ENCODE data around the gene OLA1.

The OLA1 gene

GRCh38 chr2:174180726-174181236 lies 67.6 kb downstream of the OLA1 start:
- Mint-ChIP-seq H3K4me1 (peaks cover 14% of the 10 kb centered on the region), H3K36me3 (peaks cover 18% of the 10 kb centered on the region), H3K4me3 (no peak overlapping the region), H3K27ac (no peak overlapping the region), H3K9me3 (peaks cover 1% of the 10 kb centered on the region), H3K27me3 (no peaks in the 10 kb centered on the region)
- ATAC-seq (ENCODE audit: low read depth): no peak
- no peak for DNase-seq (ENCODE audit: low spot score in 2 of 2)

GRCh38 chr2:174180165-174180724 lies 68.1 kb downstream of the OLA1 start:
- no peak for DNase-seq (ENCODE audit: low spot score in 2 of 2)
- Mint-ChIP-seq H3K27ac (no peak overlapping the region), H3K27me3 (no peaks in the 10 kb centered on the region), H3K9me3 (peaks cover 4% of the 10 kb centered on the region), H3K4me3 (no peak overlapping the region), H3K36me3 (peaks cover 20% of the 10 kb centered on the region), H3K4me1 (peaks cover 14% of the 10 kb centered on the region)
- ATAC-seq (ENCODE audit: low read depth): no peak

GRCh38 chr2:174177316-174177890 lies 70.9 kb downstream of the OLA1 start:
- peaks cover 6% of the 10 kb centered on the region for H3K4me1 Mint-ChIP-seq
- peaks cover 34% of the 10 kb centered on the region for H3K36me3 Mint-ChIP-seq
- H3K4me3 Mint-ChIP-seq: no peak overlapping the region
- ATAC-seq (ENCODE audit: low read depth): no peak
- no peaks in the 10 kb centered on the region for H3K27me3 Mint-ChIP-seq
- no peak for DNase-seq (ENCODE audit: low spot score in 2 of 2)
- no peak overlapping the region for H3K27ac Mint-ChIP-seq
- peaks cover 12% of the 10 kb centered on the region for H3K9me3 Mint-ChIP-seq

- no peaks in the 10 kb centered on the region for H3K27me3 Mint-ChIP-seq
- peaks cover 13% of the 10 kb centered on the region for H3K9me3 Mint-ChIP-seq
- ATAC-seq (ENCODE audit: low read depth): no peak
- peaks cover 5% of the 10 kb centered on the region for H3K4me1 Mint-ChIP-seq
- no peak overlapping the region for H3K4me3 Mint-ChIP-seq
- H3K36me3 Mint-ChIP-seq: peaks cover 38% of the 10 kb centered on the region
- no peak for DNase-seq (ENCODE audit: low spot score in 2 of 2)
- H3K27ac Mint-ChIP-seq: no peak overlapping the region
Observed at GRCh38 chr2:174176898-174177297, 71.4 kb downstream of the OLA1 start.

- H3K4me3 Mint-ChIP-seq: no peak overlapping the region
- H3K27ac Mint-ChIP-seq: no peak overlapping the region
- peaks cover 36% of the 10 kb centered on the region for H3K36me3 Mint-ChIP-seq
- H3K9me3 Mint-ChIP-seq: peaks cover 18% of the 10 kb centered on the region
- no peaks in the 10 kb centered on the region for H3K4me1 Mint-ChIP-seq
- ATAC-seq (ENCODE audit: low read depth): no peak
- H3K27me3 Mint-ChIP-seq: no peaks in the 10 kb centered on the region
- no peak for DNase-seq (ENCODE audit: low spot score in 2 of 2)
Observed at GRCh38 chr2:174174741-174175140, 73.6 kb downstream of the OLA1 start.

GRCh38 chr2:174172802-174173355 lies 75.5 kb downstream of the OLA1 start:
- Mint-ChIP-seq H3K36me3 (peaks cover 48% of the 10 kb centered on the region), H3K27ac (no peak overlapping the region), H3K27me3 (no peaks in the 10 kb centered on the region), H3K9me3 (peaks cover 26% of the 10 kb centered on the region), H3K4me1 (no peaks in the 10 kb centered on the region), H3K4me3 (no peak overlapping the region)
- DNase-seq (ENCODE audit: low spot score in 2 of 2): no peak
- ATAC-seq (ENCODE audit: low read depth): no peak

- ATAC-seq (ENCODE audit: low read depth): no peak
- Mint-ChIP-seq H3K9me3 (peaks cover 28% of the 10 kb centered on the region), H3K27me3 (no peaks in the 10 kb centered on the region), H3K36me3 (peaks cover 48% of the 10 kb centered on the region), H3K27ac (no peak overlapping the region), H3K4me1 (no peaks in the 10 kb centered on the region), H3K4me3 (no peak overlapping the region)
- no peak for DNase-seq (ENCODE audit: low spot score in 2 of 2)
Observed at GRCh38 chr2:174171686-174172445, 76.5 kb downstream of the OLA1 start.

GRCh38 chr2:174169372-174169771 lies 79.0 kb downstream of the OLA1 start:
- Mint-ChIP-seq H3K27me3 (no peaks in the 10 kb centered on the region), H3K36me3 (peaks cover 45% of the 10 kb centered on the region), H3K27ac (no peak overlapping the region), H3K4me1 (no peaks in the 10 kb centered on the region), H3K4me3 (no peak overlapping the region), H3K9me3 (peaks cover 25% of the 10 kb centered on the region)
- ATAC-seq (ENCODE audit: low read depth) (no peak), DNase-seq (ENCODE audit: low spot score in 2 of 2) (no peak)

GRCh38 chr2:174166261-174166660 lies 82.1 kb downstream of the OLA1 start:
- peaks cover 6% of the 10 kb centered on the region for H3K4me1 Mint-ChIP-seq
- H3K27me3 Mint-ChIP-seq: no peaks in the 10 kb centered on the region
- no peak for DNase-seq (ENCODE audit: low spot score in 2 of 2)
- no peak overlapping the region for H3K27ac Mint-ChIP-seq
- H3K9me3 Mint-ChIP-seq: peaks cover 19% of the 10 kb centered on the region
- peaks cover 29% of the 10 kb centered on the region for H3K36me3 Mint-ChIP-seq
- no peak overlapping the region for H3K4me3 Mint-ChIP-seq
- ATAC-seq (ENCODE audit: low read depth): no peak

GRCh38 chr2:174161490-174161889 lies 86.8 kb downstream of the OLA1 start:
- H3K36me3 Mint-ChIP-seq: peaks cover 12% of the 10 kb centered on the region
- ATAC-seq (ENCODE audit: low read depth) (no peak), DNase-seq (ENCODE audit: low spot score in 2 of 2) (no peak)
- peaks cover 10% of the 10 kb centered on the region for H3K4me1 Mint-ChIP-seq
- H3K27me3 Mint-ChIP-seq: no peaks in the 10 kb centered on the region
- H3K27ac Mint-ChIP-seq: no peak overlapping the region
- peaks cover 7% of the 10 kb centered on the region for H3K9me3 Mint-ChIP-seq
- H3K4me3 Mint-ChIP-seq: no peak overlapping the region

GRCh38 chr2:174158003-174158402 lies 90.3 kb downstream of the OLA1 start:
- peak; percentile 58 for ATAC-seq (ENCODE audit: low read depth)
- Mint-ChIP-seq H3K9me3 (peaks cover 2% of the 10 kb centered on the region), H3K4me1 (peaks cover 17% of the 10 kb centered on the region), H3K4me3 (no peak overlapping the region), H3K27ac (no peak overlapping the region), H3K27me3 (no peaks in the 10 kb centered on the region), H3K36me3 (peaks cover 12% of the 10 kb centered on the region)
- DNase-seq (ENCODE audit: low spot score in 2 of 2): peak in 1 of 2 donors; percentile 4

GRCh38 chr2:174157053-174157452 lies 91.3 kb downstream of the OLA1 start:
- Mint-ChIP-seq H3K36me3 (peaks cover 11% of the 10 kb centered on the region), H3K4me3 (no peak overlapping the region), H3K4me1 (peaks cover 20% of the 10 kb centered on the region), H3K27ac (no peak overlapping the region), H3K9me3 (peaks cover 1% of the 10 kb centered on the region), H3K27me3 (no peaks in the 10 kb centered on the region)
- ATAC-seq (ENCODE audit: low read depth) (no peak), DNase-seq (ENCODE audit: low spot score in 2 of 2) (no peak)

GRCh38 chr2:174153757-174154680 lies 94.3 kb downstream of the OLA1 start:
- no peak overlapping the region for H3K4me3 Mint-ChIP-seq
- H3K27ac Mint-ChIP-seq: no peak overlapping the region
- peaks cover 14% of the 10 kb centered on the region for H3K4me1 Mint-ChIP-seq
- no peak for ATAC-seq (ENCODE audit: low read depth)
- peaks cover 14% of the 10 kb centered on the region for H3K36me3 Mint-ChIP-seq
- H3K27me3 Mint-ChIP-seq: no peaks in the 10 kb centered on the region
- DNase-seq (ENCODE audit: low spot score in 2 of 2): no peak
- peaks cover 1% of the 10 kb centered on the region for H3K9me3 Mint-ChIP-seq
